Gastrocnemius medialis (tissue), 4 donors: ENCODE results near the gene DKK1. TPM values are rescaled to one million over a fixed set of nuclear protein-coding genes. Genes with fewer than 3 reads are reported as not detected.

ENCODE experiments used
- ATAC-seq, 2 donors: fragments of 150-250 bp; one replicate each; pipeline ENCODE4 v1.9.1; 2016
- DNase-seq, 2 donors: peaks; one replicate each; pipeline ENCODE4 v3.0.0-alpha.2; 2019
- H3K27ac ChIP-seq, 4 donors: fragments of 200-600 bp; sonication (generic); 1 replicate in 1 of 4; 2 replicates in 3 of 4; pipeline ENCODE4 v1.5.1; 2016 to 2018; ENCODE audit warnings: mild to moderate bottlenecking in 2 of 4, moderate library complexity in 1 of 4
- H3K27me3 ChIP-seq, 3 donors: fragments of 200-600 bp; sonication (generic) in 2 of 3; 1 replicate in 1 of 3; 2 replicates in 2 of 3; pipeline versions ENCODE4 v1.5.1 to v1.6.0; 2016 to 2019; ENCODE audit warnings: mild to moderate bottlenecking in 1 of 3, moderate library complexity in 1 of 3
- H3K36me3 ChIP-seq, 2 donors: fragments of 200-600 bp; sonication (generic) in 1 of 2; one replicate each; pipeline ENCODE4 v1.5.1; 2017 to 2018
- H3K4me1 ChIP-seq, 2 donors: fragments of 200-600 bp; sonication (generic) in 1 of 2; one replicate each; pipeline ENCODE4 v1.5.1; 2016 to 2017; ENCODE audit warnings: mild to moderate bottlenecking in 2 of 2
- H3K4me3 ChIP-seq, 4 donors: fragments of 200-600 bp; sonication (generic) in 3 of 4; 1 replicate in 1 of 4; 2 replicates in 3 of 4; pipeline ENCODE4 v1.5.1; 2016 to 2019; ENCODE audit warnings: mild to moderate bottlenecking in 2 of 4
- H3K9me3 ChIP-seq, 3 donors: fragments of 200-600 bp; sonication (generic) in 2 of 3; 1 replicate in 1 of 3; 2 replicates in 2 of 3; pipeline ENCODE4 v1.5.1; 2016 to 2019
- POLR2A ChIP-seq, 2 donors: fragments of 450-650 bp; IDR thresholded peaks; one replicate each; pipeline ENCODE4 v1.6.1; 2017; ENCODE audit warnings: antibody characterized with exemption in 2 of 2, mild to moderate bottlenecking in 2 of 2, moderate library complexity in 2 of 2
- in situ Hi-C, 4 donors: fragments of 200-750 bp; cut with MboI; loops; one replicate each; pipeline versions ENCODE4 v1.15.0 to v1.8.0; 2017; ENCODE audit warnings: low sequenced_read_pairs in 4 of 4
- intact Hi-C: fragments of 100-400 bp; cut with DNase I; formaldehyde crosslinking; loops from one replicate; pipeline ENCODE4 v1.15.1; 2023; ENCODE audit warnings: low total_unique reads
- total RNA-seq, 4 donors: library from RNA; depleted of rRNA; stranded (reverse); fragments of >200 nt; gene quantifications; one replicate each; pipeline versions ENCODE4 v1.1.0 to v1.2.3, GENCODE V29; 2016
- TF ChIP-seq, protein P1 (sequence below), 5 experiments: fragments of 450-650 bp in 3 of 5; fragments of 200-600 bp in 2 of 5; sonication (generic) in 2 of 5; IDR thresholded peaks in 4 of 5; conservative IDR thresholded peaks in 1 of 5; 1 replicate in 4 of 5; 2 replicates in 1 of 5; pipeline ENCODE4 v1.5.1; 2016 to 2019; ENCODE audit warnings: antibody characterized with exemption in 5 of 5, mild to moderate bottlenecking in 3 of 5, moderate library complexity in 3 of 5

Gene DKK1
- total RNA-seq, 4 donors from 2014 or later = 0.78 TPM; not detected in 3

DNA sequence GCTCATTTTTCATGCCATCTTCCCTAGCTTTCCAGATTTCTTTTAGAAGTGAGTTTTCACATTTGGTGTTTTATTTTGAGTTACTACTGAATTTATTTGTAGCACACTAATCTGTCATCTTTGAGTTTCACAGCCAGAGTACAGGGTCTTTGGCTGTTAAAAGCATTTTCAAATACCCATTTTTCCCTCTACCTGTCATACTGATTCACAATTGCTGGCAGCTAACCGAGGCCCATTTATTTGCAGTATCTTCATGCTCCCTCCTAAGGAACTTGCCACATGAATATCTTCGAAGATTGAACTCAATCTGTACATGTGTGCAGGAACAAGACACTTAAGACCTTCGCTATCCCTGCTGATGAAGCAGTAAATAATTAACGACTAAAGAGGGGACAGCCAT lies 44.8 kb upstream of the DKK1 start:
- H3K36me3 ChIP-seq = peaks cover 0 to 6% of the 10 kb centered on the region in 2 donors
- ATAC-seq (no peak), DNase-seq (no peak)
- TF ChIP-seq, protein P1, sequence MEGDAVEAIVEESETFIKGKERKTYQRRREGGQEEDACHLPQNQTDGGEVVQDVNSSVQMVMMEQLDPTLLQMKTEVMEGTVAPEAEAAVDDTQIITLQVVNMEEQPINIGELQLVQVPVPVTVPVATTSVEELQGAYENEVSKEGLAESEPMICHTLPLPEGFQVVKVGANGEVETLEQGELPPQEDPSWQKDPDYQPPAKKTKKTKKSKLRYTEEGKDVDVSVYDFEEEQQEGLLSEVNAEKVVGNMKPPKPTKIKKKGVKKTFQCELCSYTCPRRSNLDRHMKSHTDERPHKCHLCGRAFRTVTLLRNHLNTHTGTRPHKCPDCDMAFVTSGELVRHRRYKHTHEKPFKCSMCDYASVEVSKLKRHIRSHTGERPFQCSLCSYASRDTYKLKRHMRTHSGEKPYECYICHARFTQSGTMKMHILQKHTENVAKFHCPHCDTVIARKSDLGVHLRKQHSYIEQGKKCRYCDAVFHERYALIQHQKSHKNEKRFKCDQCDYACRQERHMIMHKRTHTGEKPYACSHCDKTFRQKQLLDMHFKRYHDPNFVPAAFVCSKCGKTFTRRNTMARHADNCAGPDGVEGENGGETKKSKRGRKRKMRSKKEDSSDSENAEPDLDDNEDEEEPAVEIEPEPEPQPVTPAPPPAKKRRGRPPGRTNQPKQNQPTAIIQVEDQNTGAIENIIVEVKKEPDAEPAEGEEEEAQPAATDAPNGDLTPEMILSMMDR (IDR thresholded peaks at IDR 0.05 in 4 of 5, conservative IDR thresholded peaks at IDR 0.05 in 1 of 5) = no peak
- TF ChIP-seq POLR2A (IDR thresholded peaks at IDR 0.05) = no peak
- peaks cover 0 to 5% of the 10 kb centered on the region in 2 donors for H3K4me1 ChIP-seq
- H3K27me3 ChIP-seq = no peaks in the 10 kb centered on the region
- intact Hi-C loops (no loop called here), in situ Hi-C loops (no loop called here)
- H3K4me3 ChIP-seq = no peak overlapping the region
- H3K9me3 ChIP-seq = no peaks in the 10 kb centered on the region
- H3K27ac ChIP-seq = no peak overlapping the region

DNA sequence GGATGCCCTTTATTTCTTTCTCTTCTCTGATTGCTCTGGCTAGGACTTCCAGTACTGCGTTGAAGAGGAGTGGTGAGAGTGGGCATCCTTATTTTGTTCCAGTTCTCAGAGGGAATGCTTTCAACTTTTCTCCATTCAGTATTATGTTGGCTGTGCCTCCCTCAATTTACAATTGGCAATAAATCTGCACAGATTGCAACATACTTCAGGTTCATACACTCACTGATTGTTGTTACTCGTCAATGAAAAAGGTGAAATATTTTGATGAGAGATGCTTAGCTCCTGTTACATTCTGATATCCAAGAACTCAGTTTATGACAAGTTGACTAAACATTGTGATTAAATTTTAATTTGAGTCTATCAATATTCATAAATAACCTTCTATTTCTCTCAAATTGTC lies 37.9 kb upstream of the DKK1 start:
- H3K4me1 ChIP-seq = peaks cover 4 to 13% of the 10 kb centered on the region in 2 donors
- H3K9me3 ChIP-seq = no peaks in the 10 kb centered on the region
- DNase-seq (no peak), ATAC-seq (no peak)
- no peak overlapping the region for H3K27ac ChIP-seq
- intact Hi-C loops = no loop called here
- peaks cover 0 to 4% of the 10 kb centered on the region in 2 donors for H3K36me3 ChIP-seq
- no peaks in the 10 kb centered on the region for H3K27me3 ChIP-seq
- no peak overlapping the region for H3K4me3 ChIP-seq
- in situ Hi-C loops = no loop called here
- TF ChIP-seq POLR2A (IDR thresholded peaks at IDR 0.05) = no peak
- TF ChIP-seq, protein P1 (IDR thresholded peaks at IDR 0.05 in 4 of 5, conservative IDR thresholded peaks at IDR 0.05 in 1 of 5) = no peak

DNA sequence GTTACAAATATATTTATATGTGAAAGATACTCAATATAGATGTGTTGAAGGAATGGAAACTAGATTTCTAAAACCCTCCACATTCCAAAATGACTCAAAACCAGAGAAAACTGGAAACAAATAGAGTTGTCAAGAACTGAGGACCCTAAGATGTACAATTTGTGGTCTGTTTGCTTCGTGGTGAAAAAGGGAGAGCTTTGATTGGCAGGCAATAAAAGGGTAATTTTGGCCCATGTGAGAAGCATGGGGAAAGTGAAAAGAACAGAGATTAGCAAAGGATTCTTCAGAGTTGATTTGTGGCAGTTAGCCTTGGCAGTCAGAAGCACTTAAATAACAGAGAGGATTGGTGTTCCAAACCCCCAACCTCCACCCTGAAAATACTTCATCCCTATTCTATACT lies 37.1 kb upstream of the DKK1 start:
- Histone ChIP-seq H3K27ac (no peak overlapping the region), H3K36me3 (peaks cover 0 to 4% of the 10 kb centered on the region in 2 donors), H3K27me3 (no peaks in the 10 kb centered on the region), H3K9me3 (no peaks in the 10 kb centered on the region), H3K4me3 (no peak overlapping the region), H3K4me1 (peaks cover 4 to 15% of the 10 kb centered on the region in 2 donors)
- intact Hi-C loops = no loop called here
- in situ Hi-C loops = no loop called here
- DNase-seq (no peak), ATAC-seq (no peak)
- TF ChIP-seq, protein P1 (IDR thresholded peaks at IDR 0.05 in 4 of 5, conservative IDR thresholded peaks at IDR 0.05 in 1 of 5) = no peak
- no peak for TF ChIP-seq POLR2A (IDR thresholded peaks at IDR 0.05)

DNA sequence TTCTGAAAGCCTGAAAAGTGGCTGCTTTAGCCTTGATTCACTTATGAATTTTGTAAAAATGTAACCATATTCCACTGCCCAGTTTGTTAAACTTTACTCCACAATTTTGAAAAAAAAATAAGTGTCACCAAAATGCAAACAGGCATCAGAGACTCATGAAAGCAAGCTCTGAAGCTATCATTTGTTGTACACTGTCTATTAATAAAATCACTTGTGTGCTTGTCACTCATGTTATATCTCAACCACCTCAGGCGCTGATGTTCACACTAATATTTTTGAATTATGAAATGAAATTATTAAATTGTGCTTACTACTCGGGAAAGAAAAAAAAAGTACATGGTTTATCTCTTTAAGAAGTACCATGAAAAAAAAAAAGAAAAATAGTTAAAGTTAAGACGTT lies 34.5 kb upstream of the DKK1 start:
- Histone ChIP-seq H3K36me3 (peaks cover 0 to 8% of the 10 kb centered on the region in 2 donors), H3K27ac (no peak overlapping the region), H3K9me3 (no peaks in the 10 kb centered on the region), H3K27me3 (no peaks in the 10 kb centered on the region), H3K4me1 (peaks cover 11 to 18% of the 10 kb centered on the region in 2 donors), H3K4me3 (no peak overlapping the region)
- in situ Hi-C loops (no loop called here), intact Hi-C loops (no loop called here)
- ATAC-seq (no peak), DNase-seq (no peak)
- TF ChIP-seq POLR2A (IDR thresholded peaks at IDR 0.05) = no peak
- TF ChIP-seq, protein P1 (IDR thresholded peaks at IDR 0.05 in 4 of 5, conservative IDR thresholded peaks at IDR 0.05 in 1 of 5) = no peak

DNA sequence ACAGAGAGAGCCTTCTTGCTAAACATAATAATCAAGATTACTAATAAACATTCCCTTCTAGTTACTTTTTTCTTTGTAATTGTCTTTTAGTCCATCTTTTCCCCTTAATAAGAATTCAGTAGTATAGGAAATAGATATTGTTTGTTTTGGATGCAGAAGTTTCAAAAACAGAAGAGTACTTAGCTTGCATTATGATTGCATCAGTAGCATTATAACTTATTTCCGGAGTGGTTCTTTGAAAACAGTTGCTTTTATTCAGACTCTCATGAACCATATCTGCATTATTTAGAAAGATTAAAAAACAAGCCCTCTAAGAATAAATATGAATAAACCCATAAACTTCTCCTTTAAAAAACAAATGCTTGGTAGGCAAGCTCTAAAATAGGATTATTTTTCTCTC lies 34.0 kb upstream of the DKK1 start:
- DNase-seq (no peak), ATAC-seq (no peak)
- in situ Hi-C loops (no loop called here), intact Hi-C loops (no loop called here)
- H3K4me3 ChIP-seq = no peak overlapping the region
- TF ChIP-seq, protein P1 (IDR thresholded peaks at IDR 0.05 in 4 of 5, conservative IDR thresholded peaks at IDR 0.05 in 1 of 5) = no peak
- TF ChIP-seq POLR2A (IDR thresholded peaks at IDR 0.05) = no peak
- H3K27ac ChIP-seq = no peak overlapping the region
- peaks cover 11 to 18% of the 10 kb centered on the region in 2 donors for H3K4me1 ChIP-seq
- H3K9me3 ChIP-seq = no peaks in the 10 kb centered on the region
- H3K36me3 ChIP-seq = peaks cover 0 to 8% of the 10 kb centered on the region in 2 donors
- H3K27me3 ChIP-seq = no peaks in the 10 kb centered on the region
